ENCODE measurements around the gene PDAP1. TPM values are rescaled to one million over a fixed set of nuclear protein-coding genes. Genes with fewer than 3 reads are reported as not detected.

Gene PDAP1, protein sequence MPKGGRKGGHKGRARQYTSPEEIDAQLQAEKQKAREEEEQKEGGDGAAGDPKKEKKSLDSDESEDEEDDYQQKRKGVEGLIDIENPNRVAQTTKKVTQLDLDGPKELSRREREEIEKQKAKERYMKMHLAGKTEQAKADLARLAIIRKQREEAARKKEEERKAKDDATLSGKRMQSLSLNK
- 131 TPM for polyA plus RNA-seq (2013, experiment 1 of 2)
- polyA plus RNA-seq (2013, experiment 2 of 2) = 147 TPM

GRCh38 chr7:99408379-99409191, at the start of gene PDAP1, which contains the start of gene BUD31:
Gene PDAP1 (minus strand): TSS chr7:99408597. CDS start chr7:99408548, 49 bp downstream.
Gene BUD31 (plus strand): TSS chr7:99408969. CDS start chr7:99411093, 2,124 bp downstream.
- Histone ChIP-seq H3K4me3 (ENCODE audit: low read length) (peak within 1 kb of the TSS; percentile 89), H3K9me3 (ENCODE audit: insufficient read depth, low read depth, low read length) (no peaks in the 10 kb centered on the region), H3K4me1 (ENCODE audit: insufficient read depth, low read length) (peaks cover 17% of the 10 kb centered on the region), H3K36me3 (ENCODE audit: insufficient read depth, low read length) (peaks cover 50% of the 10 kb centered on the region), H3K27me3 (ENCODE audit: insufficient read depth, low read length) (no peaks in the 10 kb centered on the region), H3K27ac (ENCODE audit: low read depth, low read length) (peak within 1 kb of the TSS; percentile 100), H3K9ac (ENCODE audit: low read depth, low read length) (peak within 1 kb of the TSS; percentile 98)
- under 1% methylated on average over 72 of the region's 72 CpGs for WGBS

GRCh38 chr7:99457650-99458493, 49.5 kb upstream of the PDAP1 start:
- WGBS = 93% methylated on average over 26 of the region's 26 CpGs
- no peaks in the 10 kb centered on the region for H3K4me1 ChIP-seq (ENCODE audit: insufficient read depth, low read length)
- H3K4me3 ChIP-seq (ENCODE audit: low read length) = no peak overlapping the region
- no peaks in the 10 kb centered on the region for H3K9me3 ChIP-seq (ENCODE audit: insufficient read depth, low read depth, low read length)
- peaks cover 89% of the 10 kb centered on the region for H3K36me3 ChIP-seq (ENCODE audit: insufficient read depth, low read length)
- no peak overlapping the region for H3K9ac ChIP-seq (ENCODE audit: low read depth, low read length)
- H3K27ac ChIP-seq (ENCODE audit: low read depth, low read length) = no peak overlapping the region; the same call in 1 of the 2 replicates
- no peaks in the 10 kb centered on the region for H3K27me3 ChIP-seq (ENCODE audit: insufficient read depth, low read length)

DNA sequence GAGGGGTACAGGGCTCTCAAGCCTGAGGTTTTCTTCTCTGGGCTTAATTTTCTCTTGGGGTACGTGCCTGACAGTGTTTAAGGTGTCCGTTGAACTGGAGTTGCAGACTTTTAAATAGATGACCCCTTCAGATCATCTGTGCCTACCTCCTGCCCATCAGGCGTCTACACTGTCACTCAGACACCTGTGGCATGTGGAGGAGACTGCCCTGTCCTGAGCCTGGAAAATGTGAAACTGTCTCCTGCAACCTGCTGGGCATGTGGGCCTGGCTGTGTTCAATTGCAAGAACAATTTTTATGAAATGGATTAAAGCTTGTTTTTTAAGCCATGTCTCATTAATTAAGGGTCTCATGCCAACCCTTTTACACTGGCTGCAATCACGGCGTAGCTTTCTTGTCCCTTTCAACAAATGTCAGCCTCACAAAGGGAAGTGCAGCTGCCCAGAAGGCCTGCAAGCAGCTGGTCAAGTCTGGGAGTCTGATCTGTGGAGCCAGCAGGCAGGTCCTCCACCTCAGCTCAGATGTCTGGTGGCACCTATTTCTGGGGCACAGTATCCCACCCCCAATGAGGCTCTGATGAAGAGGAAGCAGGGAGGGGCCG, 48.8 kb upstream of the PDAP1 start:
- Histone ChIP-seq H3K4me3 (ENCODE audit: low read length) (no peak overlapping the region), H3K36me3 (ENCODE audit: insufficient read depth, low read length) (peaks cover 93% of the 10 kb centered on the region), H3K27me3 (ENCODE audit: insufficient read depth, low read length) (no peaks in the 10 kb centered on the region), H3K9me3 (ENCODE audit: insufficient read depth, low read depth, low read length) (no peaks in the 10 kb centered on the region), H3K4me1 (ENCODE audit: insufficient read depth, low read length) (no peaks in the 10 kb centered on the region), H3K27ac (ENCODE audit: low read depth, low read length) (no peak overlapping the region), H3K9ac (ENCODE audit: low read depth, low read length) (no peak overlapping the region)
- WGBS = 93% methylated on average over 6 of the region's 6 CpGs

GRCh38 chr7:99456288-99456687, 47.9 kb upstream of the PDAP1 start:
- Histone ChIP-seq H3K27ac (ENCODE audit: low read depth, low read length) (no peak overlapping the region), H3K27me3 (ENCODE audit: insufficient read depth, low read length) (no peaks in the 10 kb centered on the region), H3K4me3 (ENCODE audit: low read length) (no peak overlapping the region), H3K9me3 (ENCODE audit: insufficient read depth, low read depth, low read length) (no peaks in the 10 kb centered on the region), H3K36me3 (ENCODE audit: insufficient read depth, low read length) (peaks cover 99% of the 10 kb centered on the region), H3K4me1 (ENCODE audit: insufficient read depth, low read length) (no peaks in the 10 kb centered on the region), H3K9ac (ENCODE audit: low read depth, low read length) (no peak overlapping the region)
- WGBS = 94% methylated on average over 13 of the region's 13 CpGs

DNA sequence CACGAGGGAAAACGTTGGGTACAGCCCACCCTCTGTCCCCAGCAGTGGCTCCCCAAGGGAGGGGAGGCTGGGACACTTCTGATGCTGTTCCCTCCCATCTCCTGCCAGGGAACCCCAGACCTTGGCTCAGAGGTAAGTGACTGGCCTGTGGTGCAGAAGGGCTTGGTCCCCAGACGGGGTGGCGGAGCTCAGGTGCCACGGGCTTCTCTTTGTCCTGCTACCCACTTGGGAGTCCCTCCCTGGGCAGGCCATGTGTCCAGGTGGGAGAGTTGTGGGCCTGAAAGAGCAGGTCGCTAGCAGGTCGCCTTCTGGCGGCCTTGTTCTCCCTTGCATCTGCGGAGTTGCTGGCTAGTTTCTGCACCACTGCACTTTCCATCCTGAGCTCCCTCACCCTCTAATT, 47.5 kb upstream of the PDAP1 start:
- WGBS = 96% methylated on average over 9 of the region's 9 CpGs
- peaks cover 98% of the 10 kb centered on the region for H3K36me3 ChIP-seq (ENCODE audit: insufficient read depth, low read length)
- no peaks in the 10 kb centered on the region for H3K4me1 ChIP-seq (ENCODE audit: insufficient read depth, low read length)

GRCh38 chr7:99453105-99453504, 44.7 kb upstream of the PDAP1 start:
- Histone ChIP-seq H3K4me1 (ENCODE audit: insufficient read depth, low read length) (no peaks in the 10 kb centered on the region), H3K36me3 (ENCODE audit: insufficient read depth, low read length) (peaks cover 98% of the 10 kb centered on the region), H3K27me3 (ENCODE audit: insufficient read depth, low read length) (no peaks in the 10 kb centered on the region), H3K9me3 (ENCODE audit: insufficient read depth, low read depth, low read length) (no peaks in the 10 kb centered on the region), H3K9ac (ENCODE audit: low read depth, low read length) (no peak overlapping the region), H3K27ac (ENCODE audit: low read depth, low read length) (no peak overlapping the region), H3K4me3 (ENCODE audit: low read length) (no peak overlapping the region)
- WGBS = 97% methylated on average over 11 of the region's 11 CpGs

More for the DNA sequence above, 47.5 kb upstream of the PDAP1 start:
- Histone ChIP-seq H3K4me3 (ENCODE audit: low read length) (no peak overlapping the region), H3K9ac (ENCODE audit: low read depth, low read length) (no peak overlapping the region), H3K27ac (ENCODE audit: low read depth, low read length) (no peak overlapping the region; the same call in 1 of the 2 replicates), H3K9me3 (ENCODE audit: insufficient read depth, low read depth, low read length) (no peaks in the 10 kb centered on the region), H3K27me3 (ENCODE audit: insufficient read depth, low read length) (no peaks in the 10 kb centered on the region)

DNA sequence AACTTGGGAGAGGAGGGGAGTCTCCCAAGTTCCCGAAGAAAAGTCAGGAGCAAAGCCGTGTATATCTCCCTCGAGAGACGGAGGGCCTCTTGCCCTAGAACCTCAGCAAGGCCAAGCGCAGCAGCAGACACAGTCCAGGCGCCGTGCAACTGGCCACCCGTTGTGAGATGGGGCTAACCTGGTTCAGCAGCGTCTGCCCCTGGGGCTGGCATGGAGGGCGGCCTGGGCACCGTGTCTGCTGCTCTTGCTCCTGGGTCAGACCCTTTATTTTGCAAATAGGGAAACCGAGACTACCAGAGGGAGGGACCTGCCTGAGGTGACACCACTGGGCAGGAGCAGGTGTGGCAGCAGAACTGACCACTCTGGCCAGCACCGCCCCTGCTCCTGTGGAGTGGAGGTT, 44.1 kb upstream of the PDAP1 start:
- Histone ChIP-seq H3K4me1 (ENCODE audit: insufficient read depth, low read length) (no peaks in the 10 kb centered on the region), H3K36me3 (ENCODE audit: insufficient read depth, low read length) (peaks cover 98% of the 10 kb centered on the region), H3K9me3 (ENCODE audit: insufficient read depth, low read depth, low read length) (no peaks in the 10 kb centered on the region), H3K27ac (ENCODE audit: low read depth, low read length) (no peak overlapping the region), H3K4me3 (ENCODE audit: low read length) (no peak overlapping the region), H3K27me3 (ENCODE audit: insufficient read depth, low read length) (no peaks in the 10 kb centered on the region), H3K9ac (ENCODE audit: low read depth, low read length) (no peak overlapping the region; the same call in 1 of the 2 replicates)
- 94% methylated on average over 13 of the region's 13 CpGs for WGBS

DNA sequence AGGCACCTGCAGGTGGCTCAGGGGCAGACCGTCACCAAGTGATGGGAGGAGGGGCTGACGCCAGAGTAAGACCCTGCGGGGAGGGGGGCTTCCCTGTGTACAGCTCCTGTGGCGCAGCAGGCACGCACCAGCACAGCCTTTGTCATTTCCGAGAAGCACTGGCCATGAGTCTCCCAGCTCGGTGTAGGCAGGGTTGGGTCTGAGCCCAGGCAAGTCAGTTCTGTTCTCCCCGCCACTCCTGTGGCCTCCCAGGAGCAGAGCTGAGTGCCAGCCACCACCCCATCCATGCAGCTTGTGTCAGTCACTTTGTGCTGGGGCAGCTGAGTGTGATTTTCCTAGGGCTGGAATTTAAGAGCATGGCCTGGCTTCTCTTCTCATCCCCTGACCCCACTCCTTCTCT, 43.5 kb upstream of the PDAP1 start:
- WGBS = 92% methylated on average over 8 of the region's 8 CpGs
- Histone ChIP-seq H3K9me3 (ENCODE audit: insufficient read depth, low read depth, low read length) (no peaks in the 10 kb centered on the region), H3K9ac (ENCODE audit: low read depth, low read length) (no peak overlapping the region; the same call in 1 of the 2 replicates), H3K4me3 (ENCODE audit: low read length) (no peak overlapping the region), H3K36me3 (ENCODE audit: insufficient read depth, low read length) (peaks cover 99% of the 10 kb centered on the region), H3K4me1 (ENCODE audit: insufficient read depth, low read length) (no peaks in the 10 kb centered on the region), H3K27ac (ENCODE audit: low read depth, low read length) (no peak overlapping the region), H3K27me3 (ENCODE audit: insufficient read depth, low read length) (no peaks in the 10 kb centered on the region)

GRCh38 chr7:99449326-99449725, 40.9 kb upstream of the PDAP1 start:
- H3K27me3 ChIP-seq (ENCODE audit: insufficient read depth, low read length) = no peaks in the 10 kb centered on the region
- no peaks in the 10 kb centered on the region for H3K9me3 ChIP-seq (ENCODE audit: insufficient read depth, low read depth, low read length)
- 94% methylated on average over 5 of the region's 5 CpGs for WGBS
- no peaks in the 10 kb centered on the region for H3K4me1 ChIP-seq (ENCODE audit: insufficient read depth, low read length)
- H3K27ac ChIP-seq (ENCODE audit: low read depth, low read length) = no peak overlapping the region
- H3K9ac ChIP-seq (ENCODE audit: low read depth, low read length) = no peak overlapping the region
- H3K36me3 ChIP-seq (ENCODE audit: insufficient read depth, low read length) = peaks cover 97% of the 10 kb centered on the region
- no peak overlapping the region for H3K4me3 ChIP-seq (ENCODE audit: low read length)

DNA sequence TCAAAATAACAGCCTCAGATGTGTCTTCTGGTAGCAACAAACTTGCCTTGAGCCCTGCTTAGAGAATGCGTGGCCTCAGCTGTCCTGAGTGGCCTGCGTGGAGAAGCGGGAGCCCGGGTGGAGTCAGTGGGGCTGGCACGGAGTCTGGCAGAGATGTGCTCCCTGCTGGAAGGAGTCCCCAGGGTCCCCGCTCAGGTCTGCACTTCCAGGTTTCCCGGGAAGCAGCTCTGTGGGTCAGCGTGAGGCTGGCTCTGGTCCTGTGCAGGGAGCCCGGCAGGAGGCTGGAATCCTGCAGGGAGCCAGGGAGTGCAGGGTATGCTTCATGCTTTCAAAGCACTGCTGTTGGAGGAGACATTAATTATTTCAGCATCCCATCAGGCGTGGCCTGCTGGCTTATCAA, 40.5 kb upstream of the PDAP1 start:
- no peak overlapping the region for H3K4me3 ChIP-seq (ENCODE audit: low read length)
- no peak overlapping the region for H3K9ac ChIP-seq (ENCODE audit: low read depth, low read length)
- no peaks in the 10 kb centered on the region for H3K4me1 ChIP-seq (ENCODE audit: insufficient read depth, low read length)
- H3K9me3 ChIP-seq (ENCODE audit: insufficient read depth, low read depth, low read length) = no peaks in the 10 kb centered on the region
- H3K36me3 ChIP-seq (ENCODE audit: insufficient read depth, low read length) = peaks cover 95% of the 10 kb centered on the region
- 90% methylated on average over 10 of the region's 10 CpGs for WGBS
- H3K27ac ChIP-seq (ENCODE audit: low read depth, low read length) = no peak overlapping the region
- no peaks in the 10 kb centered on the region for H3K27me3 ChIP-seq (ENCODE audit: insufficient read depth, low read length)

Data from HUES64 (cell line).